Measurements from ENCODE around the gene CT47C1. TPM values are rescaled to one million over a fixed set of nuclear protein-coding genes. Genes with fewer than 3 reads are reported as not detected.
"Not testable (repeated sequence)": the region's sequence is repeated elsewhere in the genome, so short reads cannot be mapped to it uniquely, and the experiment has no call there.

The CT47C1 gene
- not detected for total RNA-seq (2021; ENCODE audit: unreplicated experiment)
- not detected for polyA plus RNA-seq (2012; ENCODE audit: insufficient read length)
- Bru-seq, nascent RNA: not detected
- not detected for BruChase-seq, experiment 1, labeled RNA remaining after a 2-hour chase
- not detected for BruChase-seq, experiment 2, labeled RNA remaining after a 6-hour chase
- long read RNA-seq: 0 reads

GRCh38 chrX:119072744-119073143 is at the start of gene CT47C1:
CT47C1 (plus strand) TSS chrX:119072993; CDS start chrX:119073226, 233 bp downstream.
- TF ChIP-seq SIN3A (IDR thresholded peaks at IDR 0.05; ENCODE audit: borderline replicate concordance, insufficient read depth, low read depth, low read length) (no peak), TCF7L2 (IDR thresholded peaks at IDR 0.05; ENCODE audit: low read depth, low read length) (no peak), POLR2AphosphoS5 (IDR thresholded peaks at IDR 0.05; ENCODE audit: low read depth, low read length) (no peak), REST (IDR thresholded peaks at IDR 0.05; ENCODE audit: insufficient read depth in 1 of 2, low read depth in 2 of 2, low read length in 1 of 2) (no peak), CTCF (IDR thresholded peaks at IDR 0.05) (no peak)
- Histone ChIP-seq H3K36me3 (ENCODE audit: control insufficient read depth, insufficient read depth, low read length) (no peaks in the 10 kb centered on the region), H3K27me3 (ENCODE audit: control insufficient read depth, insufficient read depth, low read length) (no peaks in the 10 kb centered on the region; the same call in 1 of the 2 replicates), H3K4me1 (ENCODE audit: control insufficient read depth, insufficient read depth, low read length) (no peaks in the 10 kb centered on the region), H3K4me3 (ENCODE audit: low read depth in 2 of 2, low read length in 2 of 2) (no peak within 1 kb of the TSS), H3K27ac (ENCODE audit: low read length) (no peak within 1 kb of the TSS), H3K9me3 (ENCODE audit: control insufficient read depth, insufficient read depth, low read depth, low read length) (no peaks in the 10 kb centered on the region)
- POLR2A ChIA-PET: no interaction called here
- CTCF ChIA-PET: no interaction called here
- in situ Hi-C loops (cut with HindIII; ENCODE audit: low pct_unique_long_range_greater_than_20kb, low sequenced_read_pairs): no loop called here
- intact Hi-C loops (cut with micrococcal nuclease; ENCODE audit: unreplicated experiment): no loop called here
- BruUV-seq (replicated peaks): no TSS peak
- DNase-seq (ENCODE audit: low read depth, low spot score): no peak
- no peak for ATAC-seq

- TF ChIP-seq CTCF (IDR thresholded peaks at IDR 0.05) (no peak), POLR2AphosphoS5 (IDR thresholded peaks at IDR 0.05; ENCODE audit: low read depth, low read length) (no peak), SIN3A (IDR thresholded peaks at IDR 0.05; ENCODE audit: borderline replicate concordance, insufficient read depth, low read depth, low read length) (no peak), TCF7L2 (IDR thresholded peaks at IDR 0.05; ENCODE audit: low read depth, low read length) (no peak), REST (IDR thresholded peaks at IDR 0.05; ENCODE audit: insufficient read depth in 1 of 2, low read depth in 2 of 2, low read length in 1 of 2) (no peak)
- POLR2A ChIA-PET: no interaction called here
- DNase-seq (ENCODE audit: low read depth, low spot score) (no peak), ATAC-seq (no peak)
- CTCF ChIA-PET: no interaction called here
- no peaks in the 10 kb centered on the region; the same call in 1 of the 2 replicates for H3K4me1 ChIP-seq (ENCODE audit: control insufficient read depth, insufficient read depth, low read length)
- H3K9me3 ChIP-seq (ENCODE audit: control insufficient read depth, insufficient read depth, low read depth, low read length): no peaks in the 10 kb centered on the region
- H3K4me3 ChIP-seq (ENCODE audit: low read depth in 2 of 2, low read length in 2 of 2): no peak overlapping the region
- BruUV-seq (replicated peaks): no TSS peak
- in situ Hi-C loops (cut with HindIII; ENCODE audit: low pct_unique_long_range_greater_than_20kb, low sequenced_read_pairs) (no loop called here), intact Hi-C loops (cut with micrococcal nuclease; ENCODE audit: unreplicated experiment) (no loop called here)
- no peaks in the 10 kb centered on the region for H3K27me3 ChIP-seq (ENCODE audit: control insufficient read depth, insufficient read depth, low read length)
- no peaks in the 10 kb centered on the region for H3K36me3 ChIP-seq (ENCODE audit: control insufficient read depth, insufficient read depth, low read length)
- no peak overlapping the region for H3K27ac ChIP-seq (ENCODE audit: low read length)
These were observed 46.9 kb upstream of the CT47C1 start for GRCh38 chrX:119025900-119026299.

GRCh38 chrX:119026344-119026743 is 46.4 kb upstream of the CT47C1 start:
- not testable (repeated sequence) for H3K9me3 ChIP-seq (ENCODE audit: control insufficient read depth, insufficient read depth, low read depth, low read length); H3K36me3 ChIP-seq (ENCODE audit: control insufficient read depth, insufficient read depth, low read length)
- CTCF ChIA-PET: interaction anchor here (1.2 kb wide), 1 partner anchor 424 kb away, joined by 4 read pairs; no protein-coding TSS in a partner anchor

More at GRCh38 chrX:119026344-119026743, 46.4 kb upstream of the CT47C1 start:
- DNase-seq (ENCODE audit: low read depth, low spot score); H3K4me1 ChIP-seq (ENCODE audit: control insufficient read depth, insufficient read depth, low read length); intact Hi-C loops (cut with micrococcal nuclease; ENCODE audit: unreplicated experiment); ATAC-seq; POLR2A ChIA-PET; BruUV-seq (replicated peaks); in situ Hi-C loops (cut with HindIII; ENCODE audit: low pct_unique_long_range_greater_than_20kb, low sequenced_read_pairs); H3K27ac ChIP-seq (ENCODE audit: low read length); H3K27me3 ChIP-seq (ENCODE audit: control insufficient read depth, insufficient read depth, low read length); H3K4me3 ChIP-seq (ENCODE audit: low read depth in 2 of 2, low read length in 2 of 2): not testable (repeated sequence)
